8988T (cell line): ENCODE data around the gene ZSCAN5A.
"Not testable (repeated sequence)": the region's sequence is repeated elsewhere in the genome, so short reads cannot be mapped to it uniquely, and the experiment has no call there.

Experiments used
- DNase-seq: peaks from one replicate; pipeline ENCODE4 v3.0.0; 2011

Gene ZSCAN5A

GRCh38 chr19:56312787-56313657 lies 1.6 kb downstream of the ZSCAN5A start:
- no peak for DNase-seq

GRCh38 chr19:56312342-56312741 lies 2.3 kb downstream of the ZSCAN5A start:
- DNase-seq: no peak

GRCh38 chr19:56310462-56310861 lies 4.2 kb downstream of the ZSCAN5A start:
- no peak for DNase-seq

GRCh38 chr19:56309511-56310185 lies 5.0 kb downstream of the ZSCAN5A start:
- DNase-seq: peak; percentile 55

- no peak for DNase-seq
These were observed 5.8 kb downstream of the ZSCAN5A start for GRCh38 chr19:56308792-56309191.

GRCh38 chr19:56307062-56307461 lies 7.6 kb downstream of the ZSCAN5A start:
- not testable (repeated sequence) for DNase-seq

- no peak for DNase-seq
These were observed 8.6 kb downstream of the ZSCAN5A start for GRCh38 chr19:56306016-56306415.

- no peak for DNase-seq
These were observed 10.4 kb downstream of the ZSCAN5A start for GRCh38 chr19:56304243-56304642.

- DNase-seq: no peak
These were observed 12.6 kb downstream of the ZSCAN5A start for GRCh38 chr19:56301886-56302620.

GRCh38 chr19:56301155-56301554 lies 13.5 kb downstream of the ZSCAN5A start:
- DNase-seq: no peak

- no peak for DNase-seq
These were observed 15.0 kb downstream of the ZSCAN5A start for GRCh38 chr19:56299688-56300087.

GRCh38 chr19:56297010-56297409 lies 17.6 kb downstream of the ZSCAN5A start:
- DNase-seq: no peak

GRCh38 chr19:56295531-56296455 lies 18.8 kb downstream of the ZSCAN5A start:
- DNase-seq: no peak

GRCh38 chr19:56294549-56294948 lies 20.1 kb downstream of the ZSCAN5A start:
- DNase-seq: no peak

GRCh38 chr19:56291867-56292266 lies 22.8 kb downstream of the ZSCAN5A start:
- no peak for DNase-seq

GRCh38 chr19:56290104-56290503 lies 24.5 kb downstream of the ZSCAN5A start:
- DNase-seq: no peak

- no peak for DNase-seq
These were observed 29.9 kb downstream of the ZSCAN5A start for GRCh38 chr19:56284746-56285145.

- DNase-seq: no peak
These were observed 31.8 kb downstream of the ZSCAN5A start for GRCh38 chr19:56282809-56283208.

GRCh38 chr19:56273563-56274117 lies 41.0 kb downstream of the ZSCAN5A start:
- no peak for DNase-seq

GRCh38 chr19:56272161-56272798 lies 42.4 kb downstream of the ZSCAN5A start, which contains the start of gene EDDM13:
EDDM13 (plus strand) TSS chr19:56272748; CDS start chr19:56272835, 87 bp downstream.
- no peak for DNase-seq

- DNase-seq: no peak
These were observed 43.5 kb downstream of the ZSCAN5A start for GRCh38 chr19:56271151-56271550.
